ENCODE results near the gene AKAP5. TPM values are rescaled to one million over a fixed set of nuclear protein-coding genes. Genes with fewer than 3 reads are reported as not detected.

The AKAP5 gene
- total RNA-seq, 1 experiment from 2014 or later, result 0.14 TPM

GRCh38 chr14:64444984-64445845 is 20.1 kb upstream of the AKAP5 start:
- BruUV-seq (replicated peaks), result no TSS peak
- Mint-ChIP-seq H3K9me3 (ENCODE audit: unreplicated experiment) (no peaks in the 10 kb centered on the region), H3K27me3 (ENCODE audit: insufficient read depth, unreplicated experiment) (no peaks in the 10 kb centered on the region), H3K36me3 (ENCODE audit: insufficient read depth, unreplicated experiment) (peaks cover 84% of the 10 kb centered on the region), H3K4me1 (ENCODE audit: insufficient read depth, unreplicated experiment) (no peaks in the 10 kb centered on the region), H3K4me3 (ENCODE audit: unreplicated experiment) (no peak overlapping the region), H3K27ac (ENCODE audit: low read depth, unreplicated experiment) (no peak overlapping the region)
- ChIA-PET CTCF (interaction anchor here (0.6 to 4.9 kb wide), 3 partner anchors 14 to 33 kb away, joined by 3 to 30 read pairs (median 4); no protein-coding TSS in a partner anchor), POLR2A (interaction anchor here (0.6 to 1.5 kb wide), 4 partner anchors 21 to 91 kb away, joined by 3 to 6 read pairs (median 3); partner anchors contain the start of gene MTHFD1)
- TF ChIP-seq, protein P1, sequence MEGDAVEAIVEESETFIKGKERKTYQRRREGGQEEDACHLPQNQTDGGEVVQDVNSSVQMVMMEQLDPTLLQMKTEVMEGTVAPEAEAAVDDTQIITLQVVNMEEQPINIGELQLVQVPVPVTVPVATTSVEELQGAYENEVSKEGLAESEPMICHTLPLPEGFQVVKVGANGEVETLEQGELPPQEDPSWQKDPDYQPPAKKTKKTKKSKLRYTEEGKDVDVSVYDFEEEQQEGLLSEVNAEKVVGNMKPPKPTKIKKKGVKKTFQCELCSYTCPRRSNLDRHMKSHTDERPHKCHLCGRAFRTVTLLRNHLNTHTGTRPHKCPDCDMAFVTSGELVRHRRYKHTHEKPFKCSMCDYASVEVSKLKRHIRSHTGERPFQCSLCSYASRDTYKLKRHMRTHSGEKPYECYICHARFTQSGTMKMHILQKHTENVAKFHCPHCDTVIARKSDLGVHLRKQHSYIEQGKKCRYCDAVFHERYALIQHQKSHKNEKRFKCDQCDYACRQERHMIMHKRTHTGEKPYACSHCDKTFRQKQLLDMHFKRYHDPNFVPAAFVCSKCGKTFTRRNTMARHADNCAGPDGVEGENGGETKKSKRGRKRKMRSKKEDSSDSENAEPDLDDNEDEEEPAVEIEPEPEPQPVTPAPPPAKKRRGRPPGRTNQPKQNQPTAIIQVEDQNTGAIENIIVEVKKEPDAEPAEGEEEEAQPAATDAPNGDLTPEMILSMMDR (IDR thresholded peaks at IDR 0.05; ENCODE audit: unreplicated experiment), result no peak
- DNase-seq (ENCODE audit: unreplicated experiment), result peak; percentile 64
- intact Hi-C loops (cut with micrococcal nuclease), result no loop called here

DNA sequence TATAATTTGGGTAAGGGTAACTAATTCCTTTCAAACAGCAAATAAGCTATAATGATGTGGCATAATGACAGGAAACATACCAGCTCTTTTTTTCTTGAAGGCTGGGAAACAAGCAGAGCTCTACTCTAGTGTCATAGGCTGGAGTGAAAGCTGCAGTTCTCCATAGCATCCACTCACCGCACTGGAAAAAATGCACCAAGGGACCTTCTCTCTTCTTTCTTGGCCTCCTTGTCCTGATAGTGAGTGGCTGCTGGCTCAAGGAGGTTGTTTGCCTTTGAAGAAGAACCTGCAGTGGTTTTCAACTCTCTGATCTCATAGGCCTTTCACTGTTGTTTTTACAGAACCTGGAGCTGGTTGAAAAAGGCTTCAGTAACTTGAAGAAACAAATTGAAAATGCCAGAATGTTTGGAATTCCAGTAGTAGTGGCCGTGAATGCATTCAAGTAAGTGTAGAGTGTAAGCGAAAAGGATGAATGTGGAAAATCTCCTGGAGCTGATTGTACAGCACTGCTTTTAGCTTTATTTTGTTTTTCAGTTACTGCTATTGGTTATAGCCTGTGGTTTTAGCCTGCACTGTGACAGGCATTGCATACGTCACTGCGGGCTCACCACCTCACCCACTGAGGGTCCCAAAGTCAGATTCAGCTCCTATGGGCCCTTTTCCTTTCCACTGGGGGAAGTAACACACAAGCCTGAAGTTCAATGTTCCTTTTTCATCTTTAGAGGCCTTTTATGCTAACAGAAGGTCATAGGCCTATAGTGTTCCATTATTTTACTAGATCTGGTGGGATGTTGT is 17.2 kb upstream of the AKAP5 start:
- Mint-ChIP-seq H3K4me3 (ENCODE audit: unreplicated experiment) (no peak overlapping the region), H3K9me3 (ENCODE audit: unreplicated experiment) (no peaks in the 10 kb centered on the region), H3K27me3 (ENCODE audit: insufficient read depth, unreplicated experiment) (no peaks in the 10 kb centered on the region), H3K36me3 (ENCODE audit: insufficient read depth, unreplicated experiment) (peaks cover 82% of the 10 kb centered on the region), H3K4me1 (ENCODE audit: insufficient read depth, unreplicated experiment) (no peaks in the 10 kb centered on the region), H3K27ac (ENCODE audit: low read depth, unreplicated experiment) (no peak overlapping the region)
- intact Hi-C loops (cut with micrococcal nuclease), result no loop called here
- ChIA-PET CTCF (interaction anchor here (0.5 kb wide), 1 partner anchor 11 kb away, joined by 3 read pairs; no protein-coding TSS in a partner anchor), POLR2A (no interaction called here)
- TF ChIP-seq, protein P1 (IDR thresholded peaks at IDR 0.05; ENCODE audit: unreplicated experiment), result no peak
- no peak for DNase-seq (ENCODE audit: unreplicated experiment)
- no TSS peak for BruUV-seq (replicated peaks)

DNA sequence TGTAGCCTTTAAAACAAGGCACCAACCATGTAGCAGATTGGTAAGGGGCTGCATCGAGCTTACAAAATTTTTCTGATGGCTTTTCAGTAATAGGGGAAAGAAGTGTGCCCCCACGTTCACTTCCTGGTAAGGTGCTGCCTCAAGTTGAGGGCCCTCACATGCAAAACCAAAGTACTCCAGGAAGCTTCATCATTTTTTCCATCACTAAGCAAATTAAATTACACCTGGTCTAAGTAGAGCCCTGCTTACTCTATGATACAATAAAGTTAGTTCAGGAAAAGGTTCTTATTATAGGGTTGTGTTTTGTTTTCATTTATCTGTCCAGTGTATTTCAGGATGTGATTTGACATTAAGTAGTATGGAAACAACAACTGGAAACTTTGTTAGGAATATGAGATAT is 15.0 kb upstream of the AKAP5 start:
- Mint-ChIP-seq H3K27ac (ENCODE audit: low read depth, unreplicated experiment) (no peak overlapping the region), H3K4me1 (ENCODE audit: insufficient read depth, unreplicated experiment) (no peaks in the 10 kb centered on the region), H3K36me3 (ENCODE audit: insufficient read depth, unreplicated experiment) (peaks cover 80% of the 10 kb centered on the region), H3K27me3 (ENCODE audit: insufficient read depth, unreplicated experiment) (no peaks in the 10 kb centered on the region), H3K4me3 (ENCODE audit: unreplicated experiment) (no peak overlapping the region), H3K9me3 (ENCODE audit: unreplicated experiment) (no peaks in the 10 kb centered on the region)
- TF ChIP-seq, protein P1 (IDR thresholded peaks at IDR 0.05; ENCODE audit: unreplicated experiment), result no peak
- intact Hi-C loops (cut with micrococcal nuclease), result no loop called here
- POLR2A ChIA-PET, result interaction anchor here (1.1 to 1.2 kb wide), 2 partner anchors 11 to 12 kb away, joined by 3 to 4 read pairs; no protein-coding TSS in a partner anchor
- CTCF ChIA-PET, result no interaction called here
- TSS peak; percentile 17 for BruUV-seq (replicated peaks)
- no peak for DNase-seq (ENCODE audit: unreplicated experiment)

DNA sequence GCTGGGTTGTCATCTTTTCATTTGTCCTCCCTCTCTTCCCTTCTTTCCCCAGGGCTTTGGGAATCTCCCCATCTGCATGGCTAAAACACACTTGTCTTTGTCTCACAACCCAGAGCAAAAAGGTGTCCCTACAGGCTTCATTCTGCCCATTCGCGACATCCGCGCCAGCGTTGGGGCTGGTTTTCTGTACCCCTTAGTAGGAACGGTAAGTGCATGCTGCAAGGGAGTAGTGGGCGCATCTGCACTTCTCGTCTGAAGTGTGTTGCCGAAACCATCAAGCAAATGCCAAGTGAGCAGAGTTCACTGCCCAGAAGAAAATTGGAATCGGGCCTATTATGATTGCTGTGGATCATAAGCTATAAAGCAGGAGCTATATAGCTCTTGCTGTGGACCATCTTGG is 10.6 kb upstream of the AKAP5 start:
- no peaks in the 10 kb centered on the region for H3K4me1 Mint-ChIP-seq (ENCODE audit: insufficient read depth, unreplicated experiment)
- CTCF ChIA-PET, result no interaction called here
- POLR2A ChIA-PET, result no interaction called here
- H3K27ac Mint-ChIP-seq (ENCODE audit: low read depth, unreplicated experiment), result no peak overlapping the region
- TF ChIP-seq, protein P1 (IDR thresholded peaks at IDR 0.05; ENCODE audit: unreplicated experiment), result no peak
- H3K36me3 Mint-ChIP-seq (ENCODE audit: insufficient read depth, unreplicated experiment), result peaks cover 85% of the 10 kb centered on the region
- BruUV-seq (replicated peaks), result no TSS peak
- H3K4me3 Mint-ChIP-seq (ENCODE audit: unreplicated experiment), result no peak overlapping the region
- DNase-seq (ENCODE audit: unreplicated experiment), result no peak
- H3K27me3 Mint-ChIP-seq (ENCODE audit: insufficient read depth, unreplicated experiment), result no peaks in the 10 kb centered on the region
- intact Hi-C loops (cut with micrococcal nuclease), result no loop called here
- no peaks in the 10 kb centered on the region for H3K9me3 Mint-ChIP-seq (ENCODE audit: unreplicated experiment)
